GM18517 (cell line): ENCODE results near the gene MSRB1.
A peak's percentile ranks its signal among the peaks of the same experiment; 100 is the strongest.

ENCODE experiments used
- ATAC-seq: cut with Tn5 transposase; IDR thresholded peaks from one replicate; pipeline ENCODE4 v1.9.1; 2021; ENCODE audit warnings: mild to moderate bottlenecking, moderate library complexity; ENCODE audit not compliant: unreplicated experiment

MSRB1 gene, protein sequence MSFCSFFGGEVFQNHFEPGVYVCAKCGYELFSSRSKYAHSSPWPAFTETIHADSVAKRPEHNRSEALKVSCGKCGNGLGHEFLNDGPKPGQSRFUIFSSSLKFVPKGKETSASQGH

DNA sequence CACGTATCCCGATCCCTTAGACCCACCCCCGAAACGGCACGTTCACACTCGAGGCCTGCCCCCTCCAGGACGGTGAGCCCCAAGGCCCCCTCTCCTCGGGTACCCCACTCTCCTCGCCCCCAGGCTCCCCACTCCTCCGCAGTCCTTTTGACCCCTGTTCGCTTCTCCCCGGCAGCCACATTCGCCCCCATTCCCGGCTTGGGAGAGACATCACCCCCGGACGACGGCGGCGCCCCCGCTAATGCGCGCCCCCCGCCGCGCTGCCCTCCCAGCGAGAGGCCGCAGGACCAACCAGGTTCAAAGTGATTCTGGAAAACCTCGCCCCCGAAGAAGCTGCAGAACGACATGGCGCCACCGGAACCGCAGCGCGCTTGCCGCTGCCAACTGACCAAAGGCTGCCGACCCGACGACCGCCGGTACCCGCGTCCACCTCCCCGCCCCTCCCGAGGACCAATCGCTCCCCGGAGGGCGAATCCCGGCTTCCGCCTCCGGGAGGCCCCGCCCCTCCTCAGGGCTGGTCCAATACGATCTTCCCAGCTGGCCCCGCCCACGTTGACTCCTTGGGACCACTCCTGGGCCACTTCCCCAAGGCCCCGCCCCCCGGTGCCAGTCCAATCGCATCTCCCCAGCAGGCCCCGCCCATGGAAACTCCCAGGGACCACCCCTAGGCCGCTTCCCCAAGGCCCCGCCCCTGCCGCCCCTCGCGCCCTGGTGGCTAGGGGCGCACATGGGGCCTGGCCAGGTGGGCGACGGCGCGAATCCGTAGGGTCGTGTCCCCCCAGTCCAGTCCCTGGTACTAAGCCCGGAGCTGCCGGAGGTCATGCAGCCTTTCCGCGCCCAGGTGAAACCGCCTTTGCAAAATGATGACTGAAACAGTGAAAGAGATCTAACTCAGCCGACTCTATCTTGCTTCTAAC is at the start of gene MSRB1:
Gene MSRB1 (minus strand): TSS at position 390 of the 917 bp plus-strand sequence. CDS start 43 bp downstream, at position 347.
- peak; percentile 81 for ATAC-seq

DNA sequence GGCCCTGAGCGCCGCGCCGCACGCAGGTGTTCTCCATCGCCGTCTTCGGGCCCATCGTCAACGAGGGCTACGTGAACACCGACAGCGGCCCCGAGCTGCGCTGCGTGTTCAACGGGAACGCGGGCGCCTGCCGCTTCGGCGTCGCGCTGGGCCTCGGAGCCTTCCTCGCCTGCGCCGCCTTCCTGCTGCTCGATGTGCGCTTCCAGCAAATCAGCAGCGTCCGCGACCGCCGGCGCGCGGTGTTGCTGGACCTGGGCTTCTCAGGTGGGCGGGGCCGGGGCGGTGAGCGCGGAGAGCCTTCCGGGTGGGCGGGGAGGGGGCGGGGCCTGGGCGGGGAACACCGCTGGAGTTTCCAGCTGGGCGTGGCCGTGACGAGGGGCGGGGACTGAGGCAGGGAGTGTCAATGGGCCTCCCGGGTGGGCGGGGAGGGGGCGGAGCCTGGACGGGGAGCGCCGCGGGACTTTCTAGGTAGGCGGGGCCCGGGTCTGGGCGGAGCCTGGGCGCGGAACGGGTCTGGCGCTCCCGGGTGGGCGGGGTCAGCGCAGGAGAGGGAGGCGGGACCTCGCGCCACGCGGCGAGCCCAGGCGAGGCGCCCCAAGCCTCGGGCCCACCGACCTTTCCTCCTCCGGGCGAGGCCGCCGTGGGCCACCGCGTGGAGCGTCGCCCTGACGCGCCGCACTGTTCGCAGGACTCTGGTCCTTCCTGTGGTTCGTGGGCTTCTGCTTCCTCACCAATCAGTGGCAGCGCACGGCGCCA is 49.1 kb upstream of the MSRB1 start:
- peak; percentile 36 for ATAC-seq

- ATAC-seq, result peak; percentile 22
Measured at GRCh38 chr16:1991588-1991947, 48.6 kb upstream of the MSRB1 start.

GRCh38 chr16:1991135-1991551 is 48.1 kb upstream of the MSRB1 start:
- ATAC-seq, result peak; percentile 43

DNA sequence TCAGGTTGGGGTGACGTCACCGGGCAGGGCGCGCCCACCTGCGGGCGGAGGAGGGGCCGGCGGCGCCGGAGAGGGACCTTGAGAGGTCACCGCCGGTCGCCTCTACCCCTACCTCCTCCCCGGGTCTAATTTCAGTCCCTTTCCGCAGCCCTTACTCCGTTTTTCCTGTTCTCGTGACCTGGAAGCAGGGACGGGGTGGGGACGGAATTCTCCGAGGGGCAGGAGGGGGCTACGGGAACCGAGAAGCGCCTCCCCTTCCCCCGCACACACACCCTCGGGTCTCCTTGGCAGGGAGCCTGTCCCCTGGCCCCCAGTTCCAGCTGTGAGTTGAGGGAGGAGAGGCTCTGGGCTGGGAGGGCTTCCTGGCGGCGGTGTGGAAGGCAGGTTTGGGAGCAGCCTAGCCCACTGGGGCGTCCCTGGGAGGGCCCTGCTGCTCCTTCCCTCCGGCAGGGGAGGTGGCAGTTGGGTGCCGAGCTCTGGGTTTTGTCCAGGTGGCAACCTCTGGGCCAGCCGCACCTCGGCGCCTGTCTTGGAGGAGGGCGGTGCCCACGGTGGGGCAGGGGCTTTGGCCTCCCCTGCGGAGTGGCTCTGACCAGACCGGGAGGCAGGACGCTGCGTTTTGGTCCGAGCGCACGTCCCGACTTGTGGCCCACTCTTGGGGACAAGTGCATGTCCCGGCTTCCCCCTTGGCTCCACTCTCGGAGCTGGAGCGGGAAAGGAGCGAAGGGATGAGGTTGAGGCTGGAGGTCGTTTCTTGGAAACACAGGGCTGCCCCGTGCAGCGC is 47.5 kb upstream of the MSRB1 start:
- ATAC-seq, result peak; percentile 14

DNA sequence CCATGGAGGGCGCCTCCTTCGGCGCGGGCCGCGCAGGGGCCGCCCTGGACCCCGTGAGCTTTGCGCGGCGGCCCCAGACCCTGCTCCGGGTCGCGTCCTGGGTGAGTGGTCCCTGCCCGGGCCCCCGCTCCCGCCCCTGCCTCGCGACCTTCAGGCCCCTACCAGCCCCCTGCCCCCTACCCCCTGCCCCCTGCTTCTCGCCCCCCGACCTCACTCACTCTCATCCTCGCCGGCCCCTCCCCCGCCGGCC is 47.0 kb upstream of the MSRB1 start:
- no peak for ATAC-seq

- no peak for ATAC-seq
Measured at GRCh38 chr16:1989209-1990100, 46.5 kb upstream of the MSRB1 start, which contains the start of gene SYNGR3. SYNGR3 (plus strand) TSS chr16:1989970; CDS start chr16:1990103, 133 bp downstream.

- ATAC-seq, result no peak
Measured at GRCh38 chr16:1987198-1987597, 44.2 kb upstream of the MSRB1 start.

GRCh38 chr16:1985466-1986150 is 42.6 kb upstream of the MSRB1 start:
- ATAC-seq, result no peak

GRCh38 chr16:1984347-1985225 is 41.6 kb upstream of the MSRB1 start:
- peak; percentile 3 for ATAC-seq

DNA sequence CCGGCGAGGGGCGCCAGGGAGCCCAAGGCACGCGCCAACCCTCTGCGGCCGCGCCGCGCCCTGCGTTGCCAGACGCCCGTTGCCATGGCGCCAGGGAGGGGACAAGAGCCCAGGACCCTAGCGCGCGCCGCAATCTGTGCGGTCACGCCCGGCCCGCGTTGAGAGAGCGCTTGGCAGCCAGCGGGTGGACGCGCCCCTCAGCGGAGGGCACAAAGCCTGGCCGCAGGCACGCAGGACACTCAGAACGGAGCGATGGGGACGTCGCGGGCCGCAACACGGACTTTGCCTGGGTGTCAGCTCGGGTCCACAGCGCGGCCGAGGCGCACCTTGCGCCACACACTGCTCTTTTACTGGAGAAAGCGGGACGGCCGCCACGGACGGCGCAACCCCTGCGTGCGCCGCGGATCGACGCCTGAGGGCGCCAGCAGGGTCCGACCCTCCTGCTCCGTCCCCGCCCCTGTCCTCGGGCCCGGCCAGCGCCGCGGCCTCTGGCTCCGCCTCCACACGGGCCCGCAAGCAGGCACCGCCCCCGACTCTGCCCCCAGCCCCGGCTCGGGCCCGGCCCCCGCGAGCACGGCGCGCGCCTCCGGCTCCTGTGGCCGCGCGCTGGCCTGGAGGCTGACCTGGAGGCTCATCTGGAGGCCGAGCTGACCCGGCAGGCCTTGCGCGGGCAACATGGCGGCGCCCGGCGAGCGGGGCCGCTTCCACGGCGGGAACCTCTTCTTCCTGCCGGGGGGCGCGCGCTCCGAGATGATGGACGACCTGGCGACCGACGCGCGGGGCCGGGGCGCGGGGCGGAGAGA is 40.7 kb upstream of the MSRB1 start, which contains the start of gene GFER:
Gene GFER (plus strand): TSS at position 650 of the 803 bp plus-strand sequence. CDS start 26 bp downstream, at position 676.
- peak; percentile 68 for ATAC-seq

- no peak for ATAC-seq
Measured at GRCh38 chr16:1982991-1983543, 40.1 kb upstream of the MSRB1 start.

GRCh38 chr16:1982013-1982433 is 39.0 kb upstream of the MSRB1 start:
- ATAC-seq, result no peak

- no peak for ATAC-seq
Measured at GRCh38 chr16:1981398-1981836, 38.4 kb upstream of the MSRB1 start, which contains the start of gene NOXO1. NOXO1 (minus strand) TSS chr16:1981469; CDS start chr16:1981179, 290 bp downstream.

GRCh38 chr16:1980770-1981087 is 37.7 kb upstream of the MSRB1 start:
- no peak for ATAC-seq

GRCh38 chr16:1980030-1980769 is 37.2 kb upstream of the MSRB1 start:
- no peak for ATAC-seq
